Neural crest cell (in vitro differentiated cells): Measurements from ENCODE around the gene ANKRD55. TPM values are rescaled to one million over a fixed set of nuclear protein-coding genes. Genes with fewer than 3 reads are reported as not detected.
"Not testable (repeated sequence)": the region's sequence is repeated elsewhere in the genome, so short reads cannot be mapped to it uniquely, and the experiment has no call there.

Source experiments
- DNase-seq: peaks from one replicate; pipeline ENCODE4 v3.0.0; 2021; ENCODE audit warnings: low read depth, mixed read lengths, low spot score
- H3K27ac Mint-ChIP-seq: one replicate; pipeline ENCODE4 v1.8.0; 2021; ENCODE audit warnings: mild to moderate bottlenecking, mixed read lengths; ENCODE audit not compliant: unreplicated experiment
- H3K27me3 Mint-ChIP-seq: 2 replicates; pipeline ENCODE4 v1.8.0; 2021; ENCODE audit warnings: low read depth, mild to moderate bottlenecking, mixed read lengths
- H3K36me3 Mint-ChIP-seq: 2 replicates; pipeline ENCODE4 v1.8.0; 2021; ENCODE audit warnings: low read depth, mild to moderate bottlenecking, mixed read lengths
- H3K4me1 Mint-ChIP-seq: 2 replicates; pipeline ENCODE4 v1.8.0; 2021; ENCODE audit warnings: mixed read lengths
- H3K4me3 Mint-ChIP-seq: one replicate; pipeline ENCODE4 v1.8.0; 2021; ENCODE audit warnings: mild to moderate bottlenecking, mixed read lengths
- H3K9me3 Mint-ChIP-seq: 2 replicates; pipeline ENCODE4 v1.8.0; 2021; ENCODE audit warnings: mixed read lengths
- CTCF ChIP-seq: fragments of 200-600 bp; sonication (generic); conservative IDR thresholded peaks from 2 replicates; pipeline ENCODE4 v1.5.0; 2021; ENCODE audit warnings: antibody characterized with exemption, mild to moderate bottlenecking
- total RNA-seq: library from RNA; stranded (reverse); gene quantifications from 2 replicates; pipeline ENCODE4 v1.2.1, GENCODE V29; 2021

The ANKRD55 gene
- total RNA-seq, 1 donor from 2014 or later: 0.16 TPM

- H3K36me3 Mint-ChIP-seq: peaks cover 5% of the 10 kb centered on the region
- H3K27ac Mint-ChIP-seq: no peak overlapping the region
These were observed 106.5 kb downstream of the ANKRD55 start for GRCh38 chr5:56126487-56127179.

GRCh38 chr5:56123531-56124243, 109.4 kb downstream of the ANKRD55 start:
- no peak overlapping the region for H3K4me3 Mint-ChIP-seq
- peak overlapping the region; percentile 68 for H3K27ac Mint-ChIP-seq
- H3K27me3 Mint-ChIP-seq: no peaks in the 10 kb centered on the region
- peak; percentile 12 for DNase-seq
- no peak for TF ChIP-seq CTCF
- H3K9me3 Mint-ChIP-seq: peaks cover under 1% of the 10 kb centered on the region
- H3K36me3 Mint-ChIP-seq: no peaks in the 10 kb centered on the region
- peaks cover 40% of the 10 kb centered on the region for H3K4me1 Mint-ChIP-seq

More at GRCh38 chr5:56126487-56127179, 106.5 kb downstream of the ANKRD55 start:
- no peak for DNase-seq
- peaks cover 40% of the 10 kb centered on the region for H3K4me1 Mint-ChIP-seq
- H3K9me3 Mint-ChIP-seq: peaks cover 9% of the 10 kb centered on the region
- no peaks in the 10 kb centered on the region for H3K27me3 Mint-ChIP-seq
- no peak overlapping the region for H3K4me3 Mint-ChIP-seq
- TF ChIP-seq CTCF: no peak

GRCh38 chr5:56122360-56122985, 110.7 kb downstream of the ANKRD55 start:
- not testable (repeated sequence) for H3K9me3 Mint-ChIP-seq, H3K36me3 Mint-ChIP-seq, H3K4me3 Mint-ChIP-seq, H3K27ac Mint-ChIP-seq, DNase-seq, H3K27me3 Mint-ChIP-seq
- peaks cover 29% of the 10 kb centered on the region for H3K4me1 Mint-ChIP-seq

GRCh38 chr5:56119050-56119449, 114.1 kb downstream of the ANKRD55 start:
- Mint-ChIP-seq H3K4me1 (peaks cover 20% of the 10 kb centered on the region), H3K9me3 (peaks cover 2% of the 10 kb centered on the region), H3K36me3 (no peaks in the 10 kb centered on the region), H3K27ac (no peak overlapping the region), H3K27me3 (no peaks in the 10 kb centered on the region), H3K4me3 (no peak overlapping the region)
- no peak for DNase-seq
- TF ChIP-seq CTCF: no peak

GRCh38 chr5:56116599-56117141, 116.5 kb downstream of the ANKRD55 start:
- no peaks in the 10 kb centered on the region for H3K27me3 Mint-ChIP-seq

More at GRCh38 chr5:56116599-56117141, 116.5 kb downstream of the ANKRD55 start:
- no peak for DNase-seq
- no peak for TF ChIP-seq CTCF
- Mint-ChIP-seq H3K9me3 (peaks cover 2% of the 10 kb centered on the region), H3K4me1 (peaks cover 19% of the 10 kb centered on the region), H3K36me3 (no peaks in the 10 kb centered on the region), H3K4me3 (no peak overlapping the region), H3K27ac (peak overlapping the region; percentile 57)
